Measurements from ENCODE around the gene FOSL2. TPM values are rescaled to one million over a fixed set of nuclear protein-coding genes. Genes with fewer than 3 reads are reported as not detected.

Gene FOSL2
- total and polyA plus RNA-seq, 2 donors (not counting 1 experiment from before 2014, with no cell fraction given) = 2.5 to 37.7 TPM

DNA sequence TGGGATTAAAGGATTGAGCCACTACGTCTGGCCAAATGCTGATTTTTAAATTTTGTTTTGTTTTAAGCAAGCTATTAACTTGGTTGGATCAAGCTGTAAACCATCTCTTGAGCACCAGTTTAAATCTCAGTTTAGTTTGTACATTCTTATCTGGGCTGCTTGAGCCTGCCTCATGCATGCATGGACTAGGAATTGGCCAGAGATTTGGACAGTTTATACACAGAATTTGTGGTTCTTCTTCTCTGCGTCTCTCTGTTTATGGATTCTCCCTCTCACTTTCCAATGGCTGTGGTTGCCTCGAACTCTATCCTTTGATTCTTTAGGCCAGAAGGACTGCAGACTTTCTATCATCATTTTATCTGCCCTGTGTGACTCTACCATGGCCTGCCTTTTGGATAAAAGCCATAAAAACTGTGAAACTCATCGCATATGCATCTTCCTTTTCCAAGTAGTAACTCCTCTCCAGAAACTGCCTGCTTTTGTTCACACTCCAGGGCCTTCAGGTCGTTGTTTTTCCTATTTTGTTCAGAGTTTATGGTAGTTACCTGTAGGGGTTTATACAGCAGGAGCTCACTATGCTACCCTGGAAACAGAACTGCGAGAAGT is 70.7 kb downstream of the FOSL2 start:
- Histone ChIP-seq H3K27me3 (replicated peaks in 1 of 4; ENCODE audit: control extremely low read depth in 1 of 4, control insufficient read depth in 3 of 4, insufficient read depth in 4 of 4, low read length in 3 of 4) (peaks cover 0 to 10% (median 0%) of the 10 kb centered on the region in 4 experiments), H3K4me1 (ENCODE audit: control insufficient read depth in 2 of 2, insufficient read depth in 2 of 2, low read length in 2 of 2) (no peaks in the 10 kb centered on the region), H3K4me2 (replicated peaks; ENCODE audit: low read depth, low read length, poor library complexity, severe bottlenecking) (no peak overlapping the region), H3K79me2 (ENCODE audit: control insufficient read depth, insufficient read depth, low read length) (no peaks in the 10 kb centered on the region), H3K9ac (ENCODE audit: low read length) (no peak overlapping the region), H3K9me3 (ENCODE audit: control extremely low read depth in 1 of 3, control insufficient read depth in 2 of 3, insufficient read depth in 1 of 3, low read length in 2 of 3) (peaks cover 0 to 3% (median 0%) of the 10 kb centered on the region in 3 donors), H2AFZ (ENCODE audit: insufficient read depth, low read depth, low read length, poor library complexity, severe bottlenecking) (no peak overlapping the region), H4K20me1 (ENCODE audit: control insufficient read depth, insufficient read depth, low read length, poor library complexity, severe bottlenecking) (no peaks in the 10 kb centered on the region), H3K27ac (ENCODE audit: low read length in 2 of 2) (no peak overlapping the region), H3K4me3 (ENCODE audit: control extremely low read depth in 1 of 5, extremely low read depth in 1 of 5, insufficient read depth in 1 of 5, low read depth in 2 of 5, low read length in 4 of 5) (no peak overlapping the region), H3K36me3 (replicated peaks in 1 of 2; ENCODE audit: control extremely low read depth in 1 of 2, control insufficient read depth in 1 of 2, extremely low read depth in 1 of 2, insufficient read depth in 2 of 2, low read length in 1 of 2) (no peaks in the 10 kb centered on the region)
- Mint-ChIP-seq H3K27ac (no peak overlapping the region), H3K27me3 (peaks cover 35% of the 10 kb centered on the region), H3K4me3 (no peak overlapping the region), H3K4me1 (no peaks in the 10 kb centered on the region), H3K9me3 (ENCODE audit: insufficient read depth) (peaks cover 5% of the 10 kb centered on the region)
- TF ChIP-seq, protein P1, sequence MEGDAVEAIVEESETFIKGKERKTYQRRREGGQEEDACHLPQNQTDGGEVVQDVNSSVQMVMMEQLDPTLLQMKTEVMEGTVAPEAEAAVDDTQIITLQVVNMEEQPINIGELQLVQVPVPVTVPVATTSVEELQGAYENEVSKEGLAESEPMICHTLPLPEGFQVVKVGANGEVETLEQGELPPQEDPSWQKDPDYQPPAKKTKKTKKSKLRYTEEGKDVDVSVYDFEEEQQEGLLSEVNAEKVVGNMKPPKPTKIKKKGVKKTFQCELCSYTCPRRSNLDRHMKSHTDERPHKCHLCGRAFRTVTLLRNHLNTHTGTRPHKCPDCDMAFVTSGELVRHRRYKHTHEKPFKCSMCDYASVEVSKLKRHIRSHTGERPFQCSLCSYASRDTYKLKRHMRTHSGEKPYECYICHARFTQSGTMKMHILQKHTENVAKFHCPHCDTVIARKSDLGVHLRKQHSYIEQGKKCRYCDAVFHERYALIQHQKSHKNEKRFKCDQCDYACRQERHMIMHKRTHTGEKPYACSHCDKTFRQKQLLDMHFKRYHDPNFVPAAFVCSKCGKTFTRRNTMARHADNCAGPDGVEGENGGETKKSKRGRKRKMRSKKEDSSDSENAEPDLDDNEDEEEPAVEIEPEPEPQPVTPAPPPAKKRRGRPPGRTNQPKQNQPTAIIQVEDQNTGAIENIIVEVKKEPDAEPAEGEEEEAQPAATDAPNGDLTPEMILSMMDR (IDR thresholded peaks at IDR 0.05) = no peak
- TF ChIP-seq EZH2 (IDR thresholded peaks at IDR 0.05; ENCODE audit: borderline replicate concordance, insufficient read depth, low read depth, low read length, poor library complexity, severe bottlenecking) = no peak
- WGBS (ENCODE audit: insufficient coverage) = 89% methylated on average over 5 of the region's 6 CpGs
- ATAC-seq (ENCODE audit: low read depth) (no peak), DNase-seq (no peak)
- ChIA-PET POLR2A (interaction anchor here (0.7 kb wide), 1 partner anchor 82 kb away, joined by 3 read pairs; no protein-coding TSS in a partner anchor), CTCF (interaction anchor here (1.4 kb wide), 1 partner anchor 11 kb away, joined by 4 read pairs; no protein-coding TSS in a partner anchor)
- intact Hi-C loops (cut with micrococcal nuclease) = no loop called here

DNA sequence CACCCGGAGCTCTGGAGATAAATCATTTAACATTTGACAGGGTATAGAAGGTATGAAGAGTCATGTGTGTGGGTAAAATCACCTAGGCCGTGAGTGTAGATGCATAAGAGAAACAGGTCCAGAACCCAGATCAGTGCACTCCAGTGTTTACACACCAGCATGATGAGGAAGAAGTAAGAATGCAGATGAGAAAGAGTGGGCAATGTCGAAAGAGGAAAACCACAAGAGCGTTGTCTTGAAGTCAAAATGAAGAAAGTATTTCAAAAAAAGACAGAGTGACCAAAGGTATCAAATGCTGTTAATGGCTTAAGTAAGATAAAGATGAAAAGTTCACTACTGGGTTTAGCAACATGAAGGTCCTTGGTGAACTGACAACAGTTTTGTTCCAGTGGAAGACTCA is 71.2 kb downstream of the FOSL2 start:
- Histone ChIP-seq H3K4me2 (replicated peaks; ENCODE audit: low read depth, low read length, poor library complexity, severe bottlenecking) (no peak overlapping the region), H3K27ac (ENCODE audit: low read length in 2 of 2) (no peak overlapping the region)
- 45% methylated on average over 4 of the region's 4 CpGs for WGBS (ENCODE audit: insufficient coverage)

More for the DNA sequence above, 71.2 kb downstream of the FOSL2 start:
- ATAC-seq (ENCODE audit: low read depth) (no peak), DNase-seq (no peak)
- Histone ChIP-seq H3K9ac (ENCODE audit: low read length) (no peak overlapping the region), H3K4me3 (ENCODE audit: control extremely low read depth in 1 of 5, extremely low read depth in 1 of 5, insufficient read depth in 1 of 5, low read depth in 2 of 5, low read length in 4 of 5) (no peak overlapping the region), H3K79me2 (ENCODE audit: control insufficient read depth, insufficient read depth, low read length) (no peaks in the 10 kb centered on the region), H4K20me1 (ENCODE audit: control insufficient read depth, insufficient read depth, low read length, poor library complexity, severe bottlenecking) (no peaks in the 10 kb centered on the region), H3K9me3 (ENCODE audit: control extremely low read depth in 1 of 3, control insufficient read depth in 2 of 3, insufficient read depth in 1 of 3, low read length in 2 of 3) (peaks cover 0 to 3% (median 0%) of the 10 kb centered on the region in 3 donors), H2AFZ (ENCODE audit: insufficient read depth, low read depth, low read length, poor library complexity, severe bottlenecking) (no peak overlapping the region), H3K4me1 (ENCODE audit: control insufficient read depth in 2 of 2, insufficient read depth in 2 of 2, low read length in 2 of 2) (no peaks in the 10 kb centered on the region), H3K36me3 (replicated peaks in 1 of 2; ENCODE audit: control extremely low read depth in 1 of 2, control insufficient read depth in 1 of 2, extremely low read depth in 1 of 2, insufficient read depth in 2 of 2, low read length in 1 of 2) (no peaks in the 10 kb centered on the region), H3K27me3 (replicated peaks in 1 of 4; ENCODE audit: control extremely low read depth in 1 of 4, control insufficient read depth in 3 of 4, insufficient read depth in 4 of 4, low read length in 3 of 4) (peaks cover 0 to 10% (median 0%) of the 10 kb centered on the region in 4 experiments)
- H3K4me1 Mint-ChIP-seq = no peaks in the 10 kb centered on the region
- H3K27me3 Mint-ChIP-seq = peaks cover 35% of the 10 kb centered on the region
- no peak overlapping the region for H3K27ac Mint-ChIP-seq
- intact Hi-C loops (cut with micrococcal nuclease) = no loop called here
- ChIA-PET POLR2A (interaction anchor here (0.6 to 0.7 kb wide), 2 partner anchors 82 to 424 kb away, joined by 3 to 4 read pairs; no protein-coding TSS in a partner anchor), CTCF (no interaction called here)
- TF ChIP-seq, protein P1 (IDR thresholded peaks at IDR 0.05) = no peak
- TF ChIP-seq EZH2 (IDR thresholded peaks at IDR 0.05; ENCODE audit: borderline replicate concordance, insufficient read depth, low read depth, low read length, poor library complexity, severe bottlenecking) = no peak
- peaks cover 5% of the 10 kb centered on the region for H3K9me3 Mint-ChIP-seq (ENCODE audit: insufficient read depth)
- no peak overlapping the region for H3K4me3 Mint-ChIP-seq
